ENCODE results near the gene AXL.
A peak's percentile ranks its signal among the peaks of the same experiment; 100 is the strongest.
"Not testable (repeated sequence)": the region's sequence is repeated elsewhere in the genome, so short reads cannot be mapped to it uniquely, and the experiment has no call there.

Gene AXL

GRCh38 chr19:41218615-41219507 lies at the start of gene AXL:
Gene AXL, plus strand, starts transcription at chr19:41219223. Its CDS starts 170 bp downstream, at chr19:41219393.
- in situ Hi-C loops (cut with HindIII; ENCODE audit: low pct_ligation_motif_present, low pct_unique_long_range_greater_than_20kb, low sequenced_read_pairs) = no loop called here
- peak; percentile 83 for DNase-seq

- in situ Hi-C loops (cut with HindIII; ENCODE audit: low pct_ligation_motif_present, low pct_unique_long_range_greater_than_20kb, low sequenced_read_pairs) = no loop called here
- DNase-seq = no peak
These were observed 46.5 kb upstream of the AXL start for GRCh38 chr19:41172297-41173164.

- in situ Hi-C loops (cut with HindIII; ENCODE audit: low pct_ligation_motif_present, low pct_unique_long_range_greater_than_20kb, low sequenced_read_pairs) = no loop called here
- no peak for DNase-seq
These were observed 44.6 kb upstream of the AXL start for GRCh38 chr19:41174297-41174928.

GRCh38 chr19:41175801-41176777 lies 42.9 kb upstream of the AXL start:
- in situ Hi-C loops (cut with HindIII; ENCODE audit: low pct_ligation_motif_present, low pct_unique_long_range_greater_than_20kb, low sequenced_read_pairs) = no loop called here
- DNase-seq = peak; percentile 85

- DNase-seq; in situ Hi-C loops (cut with HindIII; ENCODE audit: low pct_ligation_motif_present, low pct_unique_long_range_greater_than_20kb, low sequenced_read_pairs): not testable (repeated sequence)
These were observed 38.9 kb upstream of the AXL start for GRCh38 chr19:41180173-41180572.

GRCh38 chr19:41186971-41187883 lies 31.8 kb upstream of the AXL start:
- no peak for DNase-seq
- in situ Hi-C loops (cut with HindIII; ENCODE audit: low pct_ligation_motif_present, low pct_unique_long_range_greater_than_20kb, low sequenced_read_pairs) = no loop called here

DNA sequence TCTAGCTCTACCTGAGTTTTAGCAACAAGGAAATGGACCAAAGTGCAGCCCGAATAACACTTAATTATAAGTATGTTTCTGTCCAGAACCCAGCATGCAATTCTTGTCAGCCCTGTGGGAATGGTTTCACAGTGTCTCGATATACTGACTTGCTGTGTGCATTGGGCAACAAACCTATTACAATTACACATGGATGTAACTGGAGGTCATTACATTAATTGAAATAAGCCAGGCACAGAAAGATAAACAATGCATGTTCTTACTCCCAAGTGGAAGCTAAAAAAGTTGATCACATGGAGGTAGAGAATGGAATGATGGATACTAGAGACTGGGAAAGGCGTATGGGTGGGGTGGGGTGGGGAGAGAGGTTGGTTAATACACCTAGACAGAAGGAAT lies 31.1 kb upstream of the AXL start:
- in situ Hi-C loops (cut with HindIII; ENCODE audit: low pct_ligation_motif_present, low pct_unique_long_range_greater_than_20kb, low sequenced_read_pairs) = no loop called here
- DNase-seq = no peak

DNA sequence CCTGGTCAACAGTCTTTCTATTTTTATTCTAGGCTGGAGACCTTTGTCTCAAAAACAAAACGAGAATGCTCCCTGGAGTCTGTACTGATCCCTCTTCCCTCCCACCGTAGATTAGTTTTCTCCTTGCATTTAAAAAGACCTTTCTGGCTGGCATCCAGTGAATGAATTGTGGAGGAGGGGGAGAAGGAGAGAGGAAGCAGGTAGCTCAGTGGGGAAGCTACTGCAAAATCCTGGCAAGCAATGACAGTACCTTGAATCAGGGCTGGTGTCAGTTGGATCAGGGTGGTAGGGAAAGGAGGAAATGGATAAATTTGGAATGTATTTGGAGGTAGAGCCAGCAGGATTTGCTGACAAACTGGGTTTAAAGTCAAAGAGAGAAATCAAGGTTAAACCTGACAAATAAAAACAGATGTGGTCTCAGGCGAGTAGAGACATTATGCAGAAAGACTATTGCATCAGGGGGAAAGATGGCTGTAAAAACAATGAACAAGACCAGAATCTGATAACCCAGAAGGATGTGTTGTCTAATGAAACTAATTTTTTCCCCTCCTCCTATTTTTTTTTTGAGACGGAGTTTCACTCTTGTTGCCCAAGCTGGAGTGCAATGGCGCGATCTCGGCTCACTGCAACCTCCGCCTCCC lies 29.5 kb upstream of the AXL start:
- no peak for DNase-seq
- in situ Hi-C loops (cut with HindIII; ENCODE audit: low pct_ligation_motif_present, low pct_unique_long_range_greater_than_20kb, low sequenced_read_pairs) = no loop called here

DNA sequence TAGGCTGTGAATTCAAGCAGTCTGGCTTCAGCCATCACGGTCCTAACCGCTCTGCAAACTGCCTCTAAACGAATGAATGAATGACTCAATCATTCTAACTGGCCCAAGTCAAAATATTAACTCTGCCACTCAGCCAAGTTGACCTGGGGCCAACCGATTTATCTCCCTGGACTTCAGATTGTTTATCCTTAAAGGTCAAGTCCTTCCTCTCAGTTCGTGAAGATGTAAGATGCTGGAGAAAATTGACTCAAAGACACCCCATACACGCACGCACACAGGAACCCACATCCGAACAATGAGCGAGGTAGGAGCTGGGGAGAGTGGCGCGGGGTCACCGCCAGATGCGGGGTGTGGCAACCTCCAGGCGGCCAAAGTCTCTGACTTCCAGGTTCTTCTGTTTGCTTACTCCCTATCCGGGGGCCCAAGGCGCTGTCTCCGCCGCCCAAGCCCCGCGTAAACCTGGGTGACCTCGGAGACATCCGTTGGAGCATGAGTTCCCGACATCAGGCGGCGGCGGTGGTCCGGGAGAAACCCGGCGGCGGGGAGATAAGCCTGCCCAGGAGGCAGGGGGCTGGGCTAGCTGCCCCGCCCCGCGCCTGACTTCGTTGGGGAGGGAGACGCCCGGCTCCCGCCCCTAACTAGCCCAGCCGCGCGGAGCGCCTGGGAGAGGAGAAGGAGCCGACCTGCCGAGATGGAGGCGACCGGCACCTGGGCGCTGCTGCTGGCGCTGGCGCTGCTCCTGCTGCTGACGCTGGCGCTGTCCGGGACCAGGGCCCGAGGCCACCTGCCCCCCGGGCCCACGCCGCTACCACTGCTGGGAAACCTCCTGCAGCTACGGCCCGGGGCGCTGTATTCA lies 26.2 kb upstream of the AXL start, which contains the start of gene CYP2S1:
Gene CYP2S1, plus strand, starts transcription at position 646 of the 856 bp plus-strand sequence. Its CDS starts 46 bp downstream, at position 692.
- in situ Hi-C loops (cut with HindIII; ENCODE audit: low pct_ligation_motif_present, low pct_unique_long_range_greater_than_20kb, low sequenced_read_pairs) = no loop called here
- DNase-seq = peak; percentile 63

GRCh38 chr19:41193430-41194156 lies 25.4 kb upstream of the AXL start:
- DNase-seq = no peak
- in situ Hi-C loops (cut with HindIII; ENCODE audit: low pct_ligation_motif_present, low pct_unique_long_range_greater_than_20kb, low sequenced_read_pairs) = no loop called here

DNA sequence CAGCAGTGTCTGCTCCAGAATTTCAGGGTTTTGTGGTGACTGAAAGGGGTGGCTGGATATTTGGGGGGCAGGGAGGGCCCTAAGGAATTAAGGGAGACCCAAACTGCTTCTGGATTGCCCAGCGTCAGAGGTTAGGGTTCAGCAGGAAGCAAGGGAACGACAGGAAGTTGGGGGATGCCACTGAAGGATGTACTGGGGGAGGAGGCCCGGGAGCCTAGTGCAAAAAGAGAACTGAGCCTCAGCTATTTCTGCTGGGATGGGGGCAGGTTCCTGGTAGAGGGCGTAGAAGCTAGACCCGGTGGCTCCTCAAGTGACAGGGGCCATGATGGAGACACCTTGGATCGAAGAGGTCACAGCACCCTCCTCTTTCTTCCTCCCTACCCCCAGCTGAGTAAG lies 24.9 kb upstream of the AXL start:
- no peak for DNase-seq
- in situ Hi-C loops (cut with HindIII; ENCODE audit: low pct_ligation_motif_present, low pct_unique_long_range_greater_than_20kb, low sequenced_read_pairs) = no loop called here

- in situ Hi-C loops (cut with HindIII; ENCODE audit: low pct_ligation_motif_present, low pct_unique_long_range_greater_than_20kb, low sequenced_read_pairs) = no loop called here
- DNase-seq = no peak
These were observed 23.1 kb upstream of the AXL start for GRCh38 chr19:41195675-41196497.

- no peak for DNase-seq
- in situ Hi-C loops (cut with HindIII; ENCODE audit: low pct_ligation_motif_present, low pct_unique_long_range_greater_than_20kb, low sequenced_read_pairs) = no loop called here
These were observed 20.5 kb upstream of the AXL start for GRCh38 chr19:41198559-41198958.

GRCh38 chr19:41203371-41203770 lies 15.7 kb upstream of the AXL start:
- in situ Hi-C loops (cut with HindIII; ENCODE audit: low pct_ligation_motif_present, low pct_unique_long_range_greater_than_20kb, low sequenced_read_pairs) = no loop called here

More at GRCh38 chr19:41203371-41203770, 15.7 kb upstream of the AXL start:
- no peak for DNase-seq
